Measurements from ENCODE around the gene C17orf75.

Gene C17orf75

GRCh38 chr17:32302860-32303649, 38.9 kb downstream of the C17orf75 start:
- no peak for DNase-seq (ENCODE audit: low read depth)

- no peak for DNase-seq (ENCODE audit: low read depth)
Observed at GRCh38 chr17:32302037-32302436, 39.9 kb downstream of the C17orf75 start.

- DNase-seq (ENCODE audit: low read depth), result no peak
Observed at GRCh38 chr17:32299580-32300164, 42.3 kb downstream of the C17orf75 start.

- no peak for DNase-seq (ENCODE audit: low read depth)
Observed at GRCh38 chr17:32298721-32299579, 43.0 kb downstream of the C17orf75 start.

- no peak for DNase-seq (ENCODE audit: low read depth)
Observed at GRCh38 chr17:32298298-32298697, 43.7 kb downstream of the C17orf75 start.

- DNase-seq (ENCODE audit: low read depth), result no peak
Observed at GRCh38 chr17:32297860-32298259, 44.1 kb downstream of the C17orf75 start.

- DNase-seq (ENCODE audit: low read depth), result no peak
Observed at GRCh38 chr17:32297424-32297823, 44.5 kb downstream of the C17orf75 start.

- no peak for DNase-seq (ENCODE audit: low read depth)
Observed at GRCh38 chr17:32292094-32292493, 49.9 kb downstream of the C17orf75 start.

- DNase-seq (ENCODE audit: low read depth), result no peak
Observed at GRCh38 chr17:32289471-32290070, 52.4 kb downstream of the C17orf75 start.

GRCh38 chr17:32288615-32289014, 53.4 kb downstream of the C17orf75 start:
- no peak for DNase-seq (ENCODE audit: low read depth)

- no peak for DNase-seq (ENCODE audit: low read depth)
Observed at GRCh38 chr17:32287804-32288511, 54.0 kb downstream of the C17orf75 start.

- DNase-seq (ENCODE audit: low read depth), result no peak
Observed at GRCh38 chr17:32286518-32286900, 55.5 kb downstream of the C17orf75 start.

GRCh38 chr17:32285746-32286517, 56.0 kb downstream of the C17orf75 start:
- no peak for DNase-seq (ENCODE audit: low read depth)

GRCh38 chr17:32285306-32285705, 56.7 kb downstream of the C17orf75 start:
- DNase-seq (ENCODE audit: low read depth), result no peak

GRCh38 chr17:32283745-32284201, 58.2 kb downstream of the C17orf75 start:
- no peak for DNase-seq (ENCODE audit: low read depth)

- no peak for DNase-seq (ENCODE audit: low read depth)
Observed at GRCh38 chr17:32281011-32281451, 60.9 kb downstream of the C17orf75 start.

- DNase-seq (ENCODE audit: low read depth), result no peak
Observed at GRCh38 chr17:32279891-32280716, 61.9 kb downstream of the C17orf75 start.

GRCh38 chr17:32278815-32279214, 63.2 kb downstream of the C17orf75 start:
- DNase-seq (ENCODE audit: low read depth), result no peak
